ENCODE measurements around the gene CAMKV. TPM values are rescaled to one million over a fixed set of nuclear protein-coding genes. Genes with fewer than 3 reads are reported as not detected.

The CAMKV gene
- total and polyA plus RNA-seq, 7 experiments from 2014 or later: not detected

DNA sequence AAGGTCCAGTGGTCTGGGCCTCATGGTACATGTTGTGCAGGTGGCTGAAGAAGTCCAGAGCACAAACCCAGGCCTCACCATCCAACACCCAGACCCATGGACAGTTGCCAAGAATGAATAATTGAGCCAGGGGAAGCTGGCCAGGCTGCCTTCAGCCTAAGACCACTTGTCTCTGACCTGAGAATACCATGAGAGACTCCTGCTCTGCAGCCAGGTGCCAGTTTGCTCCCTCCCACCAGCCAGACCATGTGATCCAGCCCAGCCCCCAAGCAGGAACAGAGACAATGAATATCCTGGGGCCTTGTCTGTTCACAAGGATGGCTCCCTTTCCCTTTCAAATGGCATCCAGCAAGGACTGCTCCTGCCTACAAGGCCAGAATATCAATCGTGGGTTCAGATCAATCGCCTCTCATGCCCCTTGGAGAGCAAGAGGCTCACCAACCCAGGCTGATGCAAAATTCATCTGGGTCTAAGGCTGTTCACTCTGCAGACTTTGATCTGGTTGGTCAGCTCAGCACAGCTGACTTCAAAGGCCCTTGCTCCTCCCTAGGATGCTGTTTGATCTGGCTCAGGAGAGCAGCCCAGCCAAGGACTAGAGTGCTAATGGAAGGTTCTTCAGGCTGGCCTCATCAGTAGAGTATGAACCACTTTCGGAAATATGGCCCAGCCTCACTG is 26.7 kb downstream of the CAMKV start:
- Mint-ChIP-seq H3K27me3 (no peaks in the 10 kb centered on the region), H3K4me3 (no peak overlapping the region), H3K36me3 (peaks cover 0 to 5% (median 0%) of the 10 kb centered on the region in 5 donors), H3K27ac (no peak overlapping the region), H3K9me3 (no peaks in the 10 kb centered on the region), H3K4me1 (peaks cover 0 to 9% (median 0%) of the 10 kb centered on the region in 7 donors)
- ChIA-PET CTCF (interaction anchor here (8.7 kb wide), 1 partner anchor 38 kb away, joined by 181 read pairs; the partner anchor contains the start of genes CDHR4 and INKA1), POLR2A (interaction anchor here (7.3 kb wide), 1 partner anchor 42 kb away, joined by 59 read pairs; the partner anchor contains the start of genes CDHR4 and INKA1)
- intact Hi-C loops (cut with micrococcal nuclease): no loop called here
- DNase-seq: no peak
- no peaks in the 10 kb centered on the region for H3K4me1 ChIP-seq (ENCODE audit: control insufficient read depth in 2 of 2, insufficient read depth in 2 of 2, low read length in 2 of 2)
- ATAC-seq: no peak
- no peak overlapping the region for H3K4me3 ChIP-seq (ENCODE audit: low read length)
- no peaks in the 10 kb centered on the region for H3K36me3 ChIP-seq (ENCODE audit: control insufficient read depth in 2 of 3, insufficient read depth in 3 of 3, low read length in 3 of 3)
- H3K9me3 ChIP-seq (ENCODE audit: control insufficient read depth in 2 of 3, low read length in 3 of 3): no peaks in the 10 kb centered on the region
- H3K27ac ChIP-seq (ENCODE audit: low read depth, low read length): no peak overlapping the region
- no peaks in the 10 kb centered on the region for H3K27me3 ChIP-seq (ENCODE audit: control insufficient read depth in 2 of 2, insufficient read depth in 2 of 2, low read length in 2 of 2)

DNA sequence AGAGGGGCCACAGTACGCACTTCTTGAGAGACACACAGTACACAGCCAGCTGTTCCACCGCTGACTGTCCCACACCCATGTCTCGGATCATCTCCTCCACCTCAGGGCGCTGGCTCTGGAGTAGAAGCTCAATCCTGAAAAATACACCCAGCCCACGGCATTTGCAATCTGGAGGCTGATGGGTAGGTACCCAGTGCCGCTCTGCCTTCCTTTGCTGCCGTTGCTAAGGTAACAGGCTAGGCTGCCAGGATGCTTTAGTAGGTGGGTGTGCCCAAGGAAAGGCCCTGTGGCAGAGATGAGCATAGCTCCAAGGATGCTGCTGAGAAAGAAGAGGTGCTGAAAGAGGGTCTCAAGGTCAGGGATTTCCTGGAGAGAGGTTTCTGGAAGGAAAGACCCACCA is 27.9 kb downstream of the CAMKV start:
- no peaks in the 10 kb centered on the region for H3K27me3 Mint-ChIP-seq
- no peaks in the 10 kb centered on the region for H3K9me3 Mint-ChIP-seq
- H3K27ac Mint-ChIP-seq: no peak overlapping the region
- ATAC-seq (no peak), DNase-seq (no peak)
- Histone ChIP-seq H3K4me1 (ENCODE audit: control insufficient read depth in 2 of 2, insufficient read depth in 2 of 2, low read length in 2 of 2) (no peaks in the 10 kb centered on the region), H3K27me3 (ENCODE audit: control insufficient read depth in 2 of 2, insufficient read depth in 2 of 2, low read length in 2 of 2) (no peaks in the 10 kb centered on the region), H3K4me3 (ENCODE audit: low read length) (no peak overlapping the region), H3K9me3 (ENCODE audit: control insufficient read depth in 2 of 3, low read length in 3 of 3) (no peaks in the 10 kb centered on the region), H3K27ac (ENCODE audit: low read depth, low read length) (no peak overlapping the region), H3K36me3 (ENCODE audit: control insufficient read depth in 2 of 3, insufficient read depth in 3 of 3, low read length in 3 of 3) (no peaks in the 10 kb centered on the region)
- ChIA-PET POLR2A (interaction anchor here (7.3 kb wide), 1 partner anchor 41 kb away, joined by 59 read pairs; the partner anchor contains the start of genes CDHR4 and INKA1), CTCF (interaction anchor here (1.1 to 8.7 kb wide), 2 partner anchors 37 to 302 kb away, joined by 5 to 181 read pairs; partner anchors contain the start of genes CDHR4 and INKA1)
- peaks cover 0 to 9% (median 0%) of the 10 kb centered on the region in 7 donors for H3K4me1 Mint-ChIP-seq
- H3K4me3 Mint-ChIP-seq: no peak overlapping the region
- intact Hi-C loops (cut with micrococcal nuclease): no loop called here
- H3K36me3 Mint-ChIP-seq: peaks cover 0 to 5% (median 0%) of the 10 kb centered on the region in 5 donors

DNA sequence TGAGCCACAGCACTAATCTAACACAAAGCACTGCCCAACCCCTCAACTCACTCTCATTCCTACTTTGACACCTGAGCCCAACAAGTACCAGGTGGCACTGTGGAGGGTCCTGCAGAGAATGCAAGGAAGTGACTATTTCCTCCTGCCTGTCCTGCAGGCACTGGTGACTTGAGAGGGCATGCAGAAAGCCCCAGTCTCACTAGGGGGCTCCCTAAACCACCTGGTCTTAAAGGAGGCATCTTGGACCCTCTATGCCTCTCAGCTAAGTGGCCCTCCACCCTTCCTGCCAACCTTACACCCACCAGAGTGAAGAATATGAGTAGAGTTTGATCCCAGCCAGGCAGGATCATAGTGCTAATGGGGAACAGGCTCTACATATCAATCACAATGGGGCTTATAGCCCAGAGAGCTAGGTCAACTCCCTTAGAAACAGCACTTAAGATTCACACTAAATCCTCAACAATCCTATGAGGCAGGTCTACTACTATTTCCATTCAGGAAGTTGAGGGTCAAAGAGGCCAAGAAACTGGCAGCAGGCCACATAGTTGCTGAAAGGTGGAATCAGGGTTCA is 28.5 kb downstream of the CAMKV start:
- Mint-ChIP-seq H3K36me3 (peaks cover 0 to 2% (median 0%) of the 10 kb centered on the region in 5 donors), H3K4me1 (peaks cover 0 to 9% (median 0%) of the 10 kb centered on the region in 7 donors), H3K4me3 (no peak overlapping the region), H3K27ac (no peak overlapping the region), H3K9me3 (no peaks in the 10 kb centered on the region), H3K27me3 (no peaks in the 10 kb centered on the region)
- Histone ChIP-seq H3K4me3 (ENCODE audit: low read length) (no peak overlapping the region), H3K9me3 (ENCODE audit: control insufficient read depth in 2 of 3, low read length in 3 of 3) (no peaks in the 10 kb centered on the region), H3K36me3 (ENCODE audit: control insufficient read depth in 2 of 3, insufficient read depth in 3 of 3, low read length in 3 of 3) (no peaks in the 10 kb centered on the region), H3K4me1 (ENCODE audit: control insufficient read depth in 2 of 2, insufficient read depth in 2 of 2, low read length in 2 of 2) (no peaks in the 10 kb centered on the region), H3K27ac (ENCODE audit: low read depth, low read length) (no peak overlapping the region), H3K27me3 (ENCODE audit: control insufficient read depth in 2 of 2, insufficient read depth in 2 of 2, low read length in 2 of 2) (no peaks in the 10 kb centered on the region)
- CTCF ChIA-PET: interaction anchor here (0.6 to 8.7 kb wide), 4 partner anchors 9 to 302 kb away, joined by 4 to 181 read pairs (median 4); partner anchors contain the start of genes CDHR4 and INKA1
- DNase-seq (no peak), ATAC-seq (no peak)
- POLR2A ChIA-PET: interaction anchor here (7.3 kb wide), 1 partner anchor 40 kb away, joined by 59 read pairs; the partner anchor contains the start of genes CDHR4 and INKA1
- intact Hi-C loops (cut with micrococcal nuclease): no loop called here

DNA sequence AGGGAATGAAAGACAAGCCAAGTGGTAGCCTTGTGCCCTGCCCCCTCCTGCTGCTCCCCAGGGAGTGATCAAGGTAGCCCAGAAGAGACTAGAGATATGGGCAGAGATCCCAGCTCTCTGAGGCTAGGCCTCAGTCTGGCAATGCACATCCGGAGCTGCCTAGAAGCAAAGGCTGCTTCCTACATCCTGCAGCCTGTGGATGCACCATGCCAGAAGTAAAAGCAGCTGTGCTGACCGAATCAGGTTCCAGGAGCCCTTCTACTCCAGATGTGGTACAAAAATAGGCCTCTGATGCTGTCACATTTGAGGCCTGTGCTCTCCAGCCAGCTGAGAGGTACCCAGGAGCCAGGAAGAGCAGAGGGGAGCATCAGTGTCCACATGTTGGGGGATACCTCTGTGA is 29.3 kb downstream of the CAMKV start:
- Histone ChIP-seq H3K4me1 (ENCODE audit: control insufficient read depth in 2 of 2, insufficient read depth in 2 of 2, low read length in 2 of 2) (no peaks in the 10 kb centered on the region), H3K9me3 (ENCODE audit: control insufficient read depth in 2 of 3, low read length in 3 of 3) (no peaks in the 10 kb centered on the region), H3K27me3 (ENCODE audit: control insufficient read depth in 2 of 2, insufficient read depth in 2 of 2, low read length in 2 of 2) (no peaks in the 10 kb centered on the region), H3K36me3 (ENCODE audit: control insufficient read depth in 2 of 3, insufficient read depth in 3 of 3, low read length in 3 of 3) (no peaks in the 10 kb centered on the region), H3K27ac (ENCODE audit: low read depth, low read length) (no peak overlapping the region), H3K4me3 (ENCODE audit: low read length) (no peak overlapping the region)
- Mint-ChIP-seq H3K9me3 (no peaks in the 10 kb centered on the region), H3K36me3 (peaks cover 0 to 2% (median 0%) of the 10 kb centered on the region in 5 donors), H3K4me3 (no peak overlapping the region), H3K27ac (no peak overlapping the region), H3K27me3 (no peaks in the 10 kb centered on the region), H3K4me1 (peaks cover 0 to 9% (median 0%) of the 10 kb centered on the region in 7 donors)
- ATAC-seq: no peak
- intact Hi-C loops (cut with micrococcal nuclease): no loop called here
- ChIA-PET CTCF (interaction anchor here (0.7 to 8.7 kb wide), 3 partner anchors 36 to 710 kb away, joined by 4 to 181 read pairs (median 5); partner anchors contain the start of genes CDHR4 and INKA1), POLR2A (interaction anchor here (7.3 kb wide), 1 partner anchor 39 kb away, joined by 59 read pairs; the partner anchor contains the start of genes CDHR4 and INKA1)
- DNase-seq: no peak

DNA sequence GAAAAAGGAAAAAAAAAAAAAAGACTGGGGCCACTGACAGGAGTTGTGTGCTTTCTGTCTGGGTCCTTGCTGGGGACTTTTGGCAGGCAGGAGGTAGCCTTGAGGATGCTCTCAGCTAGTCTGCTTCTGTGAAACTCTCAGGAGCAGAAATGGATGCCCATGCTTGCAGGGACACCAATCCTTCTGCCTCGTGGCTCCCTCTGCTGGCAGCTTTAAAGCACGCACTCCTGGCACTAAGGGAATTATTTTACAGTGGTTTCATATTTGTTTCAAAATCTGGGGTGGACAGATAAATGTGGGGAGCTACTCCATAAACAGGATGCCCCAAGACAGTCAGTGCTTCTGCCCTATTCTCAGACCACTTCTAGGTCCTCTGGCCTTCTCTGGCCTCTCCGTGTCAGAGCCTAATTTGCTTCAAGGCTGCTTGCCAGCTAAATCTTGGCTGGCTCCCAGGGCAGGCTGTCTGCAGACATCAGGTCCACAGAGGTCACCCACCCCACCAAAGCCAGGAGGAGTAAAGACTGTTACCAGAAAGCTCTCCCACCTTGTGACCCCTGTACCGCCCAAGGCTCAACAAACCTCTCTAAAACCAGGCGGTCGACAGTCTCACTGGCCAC is 30.4 kb downstream of the CAMKV start:
- H3K27me3 Mint-ChIP-seq: no peaks in the 10 kb centered on the region
- H3K36me3 Mint-ChIP-seq: peaks cover 0 to 4% (median 4%) of the 10 kb centered on the region in 5 donors

DNA sequence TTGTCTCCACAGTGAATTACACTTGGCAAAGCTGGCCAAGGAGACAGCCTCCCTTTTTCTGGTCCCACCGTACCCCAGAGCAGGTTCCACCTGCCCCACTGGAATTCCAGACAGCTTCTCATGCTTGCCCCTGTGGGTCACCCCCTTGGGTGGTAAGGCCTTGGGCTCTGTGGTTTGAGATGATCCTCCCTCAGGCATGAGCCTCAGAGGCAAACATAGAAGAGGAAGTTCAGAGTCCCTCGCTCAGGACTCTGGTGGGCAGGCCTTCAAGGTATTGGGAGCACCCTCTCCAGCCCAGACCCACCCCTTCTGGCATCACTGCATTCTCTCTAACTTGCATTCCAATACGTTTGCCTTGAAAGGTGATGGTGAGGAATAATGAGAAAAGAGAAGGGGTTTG is 38.4 kb downstream of the CAMKV start:
- Histone ChIP-seq H3K36me3 (ENCODE audit: control insufficient read depth in 2 of 3, insufficient read depth in 3 of 3, low read length in 3 of 3) (no peaks in the 10 kb centered on the region), H3K27ac (ENCODE audit: low read depth, low read length) (no peak overlapping the region), H3K27me3 (ENCODE audit: control insufficient read depth in 2 of 2, insufficient read depth in 2 of 2, low read length in 2 of 2) (no peaks in the 10 kb centered on the region), H3K4me3 (ENCODE audit: low read length) (no peak overlapping the region), H3K9me3 (ENCODE audit: control insufficient read depth in 2 of 3, low read length in 3 of 3) (no peaks in the 10 kb centered on the region), H3K4me1 (ENCODE audit: control insufficient read depth in 2 of 2, insufficient read depth in 2 of 2, low read length in 2 of 2) (no peaks in the 10 kb centered on the region)
- ATAC-seq: no peak
- Mint-ChIP-seq H3K36me3 (peaks cover 0 to 8% (median 3%) of the 10 kb centered on the region in 5 donors), H3K27ac (no peak overlapping the region), H3K4me3 (no peak overlapping the region), H3K4me1 (no peaks in the 10 kb centered on the region), H3K9me3 (no peaks in the 10 kb centered on the region), H3K27me3 (no peaks in the 10 kb centered on the region)
- POLR2A ChIA-PET: no interaction called here
- no peak for DNase-seq
- intact Hi-C loops (cut with micrococcal nuclease): no loop called here
- CTCF ChIA-PET: no interaction called here

More for the DNA sequence above, 30.4 kb downstream of the CAMKV start:
- Histone ChIP-seq H3K27me3 (ENCODE audit: control insufficient read depth in 2 of 2, insufficient read depth in 2 of 2, low read length in 2 of 2) (no peaks in the 10 kb centered on the region), H3K27ac (ENCODE audit: low read depth, low read length) (no peak overlapping the region), H3K4me3 (ENCODE audit: low read length) (no peak overlapping the region), H3K4me1 (ENCODE audit: control insufficient read depth in 2 of 2, insufficient read depth in 2 of 2, low read length in 2 of 2) (no peaks in the 10 kb centered on the region), H3K36me3 (ENCODE audit: control insufficient read depth in 2 of 3, insufficient read depth in 3 of 3, low read length in 3 of 3) (no peaks in the 10 kb centered on the region), H3K9me3 (ENCODE audit: control insufficient read depth in 2 of 3, low read length in 3 of 3) (no peaks in the 10 kb centered on the region)
- Mint-ChIP-seq H3K9me3 (no peaks in the 10 kb centered on the region), H3K4me3 (no peak overlapping the region), H3K4me1 (peaks cover 0 to 9% (median 0%) of the 10 kb centered on the region in 7 donors), H3K27ac (peak overlapping the region in 1 of 9 donors; percentile 3)
- peak; percentile 97 for ATAC-seq
- ChIA-PET POLR2A (interaction anchor here (1.1 to 7.3 kb wide), 4 partner anchors 25 to 300 kb away, joined by 5 to 59 read pairs (median 8); partner anchors contain the start of genes CDHR4, INKA1 and UBA7), CTCF (interaction anchor here (0.6 to 8.7 kb wide), 27 partner anchors 11 to 1807 kb away, joined by 3 to 181 read pairs (median 4); partner anchors contain the start of genes CDHR4, INKA1 and UBA7)
- peak; percentile 64 to 84 (median 75) for DNase-seq
- intact Hi-C loops (cut with micrococcal nuclease): loop anchor here (1.0 to 5.0 kb wide), 7 partner anchors 37 to 300 kb away; partner anchors contain the start of genes AMIGO3 (in 1 of the 2), APEH (in 1 of the 2) and IP6K1 (in 1 of the 2)
